ENCODE measurements around the gene SPR.

Gene SPR

DNA sequence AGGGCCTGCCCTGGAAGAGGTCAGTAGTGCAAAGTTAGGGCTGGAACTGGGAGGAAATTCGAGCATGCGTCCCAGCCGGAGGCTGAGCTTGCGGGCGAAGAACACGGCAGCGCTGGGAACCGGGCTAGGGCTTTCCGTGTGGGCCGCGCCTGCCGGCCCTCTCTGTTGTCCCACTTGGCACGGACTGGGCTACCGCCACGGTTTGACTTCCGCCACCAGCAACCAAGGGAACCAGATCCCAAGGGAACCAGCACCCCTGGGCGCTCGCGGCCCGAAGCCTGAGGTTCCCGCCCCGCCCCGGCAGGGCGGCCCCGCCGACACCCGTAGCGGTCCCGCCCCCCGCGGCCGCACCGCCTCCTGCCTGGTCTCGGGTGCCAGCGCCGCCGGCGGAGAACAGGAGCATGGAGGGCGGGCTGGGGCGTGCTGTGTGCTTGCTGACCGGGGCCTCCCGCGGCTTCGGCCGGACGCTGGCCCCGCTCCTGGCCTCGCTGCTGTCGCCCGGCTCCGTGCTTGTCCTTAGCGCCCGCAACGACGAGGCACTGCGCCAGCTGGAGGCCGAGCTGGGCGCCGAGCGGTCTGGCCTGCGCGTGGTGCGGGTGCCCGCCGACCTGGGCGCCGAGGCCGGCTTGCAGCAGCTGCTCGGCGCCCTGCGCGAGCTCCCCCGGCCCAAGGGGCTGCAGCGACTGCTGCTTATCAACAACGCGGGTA is at the start of gene SPR:
Gene SPR, plus strand, starts transcription at position 377 of the 708 bp plus-strand sequence. Its CDS starts 25 bp downstream, at position 402.
- DNase-seq (ENCODE audit: low read depth in 1 of 2, low spot score in 1 of 2) = peak; percentile 37 to 53

DNA sequence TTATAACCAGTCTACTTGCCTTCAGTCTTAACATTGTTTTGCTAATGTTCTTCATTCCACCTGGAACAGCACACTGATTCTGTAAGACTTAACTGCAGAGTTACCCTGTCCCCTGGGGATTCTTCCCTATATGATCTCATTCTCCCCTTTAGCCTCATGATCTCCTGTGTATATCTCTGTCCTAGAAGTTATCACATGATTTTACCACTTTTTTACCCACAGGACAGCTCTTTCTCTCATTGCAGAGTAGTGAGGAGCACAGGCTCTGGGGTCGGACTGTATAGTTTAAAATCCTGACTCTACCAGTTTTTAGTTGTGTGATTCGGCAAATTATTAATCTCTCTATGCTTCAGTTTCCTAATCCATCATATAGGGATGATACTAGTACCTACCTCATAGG is 47.1 kb upstream of the SPR start:
- no peak for DNase-seq (ENCODE audit: low read depth in 1 of 2, low spot score in 1 of 2)

DNA sequence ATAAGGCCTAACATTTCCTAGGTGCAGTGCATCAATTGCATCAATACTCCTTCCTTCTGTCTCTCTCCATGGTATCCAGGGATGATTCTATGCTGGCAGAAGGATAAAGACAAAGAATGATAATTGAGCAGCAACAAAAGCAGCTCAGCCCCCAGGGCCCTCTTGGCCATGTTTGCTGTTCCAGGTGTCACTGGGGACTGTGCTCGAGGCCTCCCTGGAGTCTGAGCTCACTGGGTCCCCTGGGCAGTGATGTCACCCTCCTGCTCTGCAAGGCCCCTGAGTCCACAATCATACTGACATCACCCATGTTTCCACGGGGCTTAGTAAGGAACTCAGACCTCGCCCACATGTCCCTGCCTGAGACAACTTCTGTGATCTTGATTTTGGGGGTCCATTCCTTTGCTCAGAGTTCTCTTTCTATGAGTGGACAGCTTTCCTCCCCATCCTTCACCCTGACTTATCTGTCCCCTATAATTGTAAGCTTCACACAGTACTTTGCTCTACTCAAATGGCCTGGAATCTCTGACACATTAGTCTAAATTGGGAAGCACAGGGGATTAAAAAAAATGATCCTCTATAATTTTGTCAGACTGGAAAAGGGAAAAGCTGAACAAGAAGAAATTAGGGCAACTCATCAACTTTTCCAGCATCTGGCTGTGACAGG is 45.6 kb upstream of the SPR start:
- DNase-seq (ENCODE audit: low read depth in 1 of 2, low spot score in 1 of 2) = no peak

DNA sequence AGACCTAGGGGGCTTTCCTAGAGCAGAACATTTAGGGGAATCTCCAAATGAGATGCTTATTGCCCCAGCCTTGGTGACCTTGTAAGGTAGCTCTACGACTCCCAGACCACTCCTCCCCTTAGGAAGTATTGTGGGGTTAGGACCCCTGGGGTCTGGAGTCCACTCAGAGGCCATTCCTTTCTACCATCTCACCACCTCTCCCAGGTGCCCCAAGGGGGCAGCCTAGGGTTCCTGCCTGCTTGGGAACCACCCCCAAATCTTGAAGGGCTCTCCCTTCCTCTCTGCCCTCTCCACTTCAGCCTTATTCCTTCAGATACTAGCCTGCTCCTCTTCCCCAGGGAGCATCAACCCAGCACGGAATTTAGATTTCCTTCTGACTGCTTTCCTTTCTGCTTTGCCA is 43.9 kb upstream of the SPR start:
- no peak for DNase-seq (ENCODE audit: low read depth in 1 of 2, low spot score in 1 of 2)

DNA sequence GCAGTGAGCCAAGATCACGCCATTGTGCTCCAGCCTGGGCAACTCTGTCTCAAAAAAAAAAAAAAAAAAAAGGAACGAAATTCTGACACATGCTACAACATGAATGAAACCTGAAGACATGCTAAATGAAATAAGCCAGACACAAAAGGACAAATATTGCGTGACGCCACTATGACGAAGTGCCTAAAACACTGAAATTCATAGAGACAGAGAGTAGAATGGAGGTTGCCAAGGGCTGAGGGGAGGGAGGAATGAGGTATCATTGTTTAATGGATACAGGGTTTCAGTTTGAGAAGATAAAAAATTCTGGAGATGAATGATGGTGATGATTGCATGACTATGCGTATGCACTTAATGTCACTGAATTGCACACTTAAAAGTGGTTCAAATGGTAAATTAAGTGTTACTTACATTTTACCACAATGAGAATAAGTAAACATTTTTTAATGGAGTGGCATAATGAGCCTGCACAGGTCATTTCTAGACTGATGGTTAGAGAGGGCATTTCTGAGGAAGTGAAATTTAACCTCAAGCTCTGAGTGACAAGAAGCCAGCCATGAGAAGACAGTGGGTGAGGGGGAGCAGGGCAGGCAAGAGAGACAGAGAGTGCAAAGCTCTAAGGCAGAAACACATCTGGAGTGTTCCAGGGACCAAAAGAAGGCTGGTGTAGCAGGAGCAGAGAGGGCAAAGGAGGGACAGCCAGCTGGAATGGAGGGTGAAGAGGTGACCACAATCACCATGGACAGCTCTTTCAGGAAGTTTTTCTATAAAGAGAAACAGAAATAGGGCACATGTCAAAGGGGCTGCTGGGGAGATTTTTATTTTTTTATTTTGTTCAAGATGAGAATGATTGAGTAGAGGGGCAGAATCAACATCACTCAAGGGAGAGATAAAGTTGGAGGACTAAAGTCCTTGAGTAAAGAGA is 40.8 kb upstream of the SPR start:
- DNase-seq (ENCODE audit: low read depth in 1 of 2, low spot score in 1 of 2) = no peak

DNA sequence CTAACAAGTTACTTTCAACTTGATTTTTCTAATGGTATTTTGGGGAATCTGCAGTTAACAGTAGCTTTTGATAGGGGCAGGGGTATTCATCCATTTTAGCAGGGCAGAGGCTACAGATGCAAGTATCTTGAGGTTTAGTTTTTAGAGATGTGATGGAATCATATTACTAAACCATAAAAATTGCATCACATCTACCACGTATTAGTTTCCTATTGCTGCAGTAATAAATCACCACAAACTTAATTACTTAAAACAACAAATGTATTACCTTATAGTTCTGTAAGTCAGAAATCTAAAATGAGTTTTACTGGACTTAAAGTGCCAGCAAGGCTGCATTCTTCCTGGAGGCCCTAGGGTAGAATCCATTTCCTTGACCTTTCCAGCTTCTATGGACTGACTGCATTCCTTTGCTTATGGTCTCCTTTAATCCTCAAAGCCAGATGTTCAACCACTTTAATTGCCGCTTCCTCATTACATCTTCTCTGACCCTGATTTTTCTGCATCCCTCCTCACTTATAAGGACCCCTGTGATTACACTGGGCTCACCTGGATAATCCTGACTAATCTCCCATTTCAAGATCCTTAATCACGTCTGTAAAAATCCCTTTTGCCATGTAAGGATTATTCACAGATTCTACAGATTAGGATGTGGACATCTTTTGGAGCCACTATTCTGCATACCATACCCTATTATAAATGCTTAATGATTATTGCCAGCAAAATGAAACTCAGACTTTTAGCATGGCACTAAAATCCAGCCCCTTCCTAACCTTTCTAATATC is 39.5 kb upstream of the SPR start:
- no peak for DNase-seq (ENCODE audit: low read depth in 1 of 2, low spot score in 1 of 2)

DNA sequence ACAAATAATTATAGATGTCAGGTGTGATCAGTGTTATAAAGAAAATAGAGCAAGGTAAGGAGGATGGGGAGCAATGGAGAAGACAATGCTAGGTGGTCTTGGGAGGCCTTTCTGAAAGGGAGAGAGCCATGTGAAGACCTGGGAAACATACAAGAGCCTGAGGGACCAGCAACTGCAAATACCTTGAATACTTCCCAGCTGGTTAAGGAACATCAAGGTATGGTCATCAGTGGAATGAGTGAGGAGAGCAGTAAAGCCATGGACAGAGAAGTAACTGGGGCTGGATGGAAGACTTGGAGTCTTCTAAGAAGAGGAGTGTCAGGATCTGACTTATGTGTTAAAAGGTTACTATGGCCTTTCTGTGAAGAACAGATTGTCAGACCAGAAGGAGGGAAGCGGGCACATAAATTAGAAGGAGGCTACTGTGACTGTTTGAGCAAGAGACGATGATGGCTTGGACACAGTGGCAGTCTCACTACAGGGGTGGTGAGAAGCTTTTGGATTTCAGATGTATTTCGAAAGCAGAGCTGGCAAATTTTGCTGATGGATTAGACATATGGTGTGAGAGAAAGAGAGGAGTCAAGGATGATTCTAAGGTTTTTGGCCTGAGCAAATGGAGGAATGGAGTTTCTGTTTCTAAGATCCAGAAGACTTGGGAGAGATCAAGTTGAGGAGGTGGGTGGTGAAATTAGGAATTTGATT is 38.6 kb upstream of the SPR start:
- DNase-seq (ENCODE audit: low read depth in 1 of 2, low spot score in 1 of 2) = no peak

DNA sequence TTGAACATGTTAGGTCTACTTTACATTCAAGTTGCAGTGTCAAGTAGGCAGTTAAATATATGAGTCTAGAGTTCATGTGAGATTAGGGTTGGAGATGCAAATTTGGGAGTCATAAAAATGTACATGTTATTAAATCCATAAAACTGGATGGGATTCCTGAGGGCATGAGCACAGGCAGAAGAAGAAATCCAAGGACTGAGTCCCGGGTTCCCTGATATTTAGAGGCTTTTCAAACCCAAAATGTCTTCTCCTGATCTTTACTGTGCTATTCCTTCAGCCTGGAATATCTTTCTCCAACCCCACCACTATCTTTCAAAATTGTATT is 38.1 kb upstream of the SPR start:
- no peak for DNase-seq (ENCODE audit: low read depth in 1 of 2, low spot score in 1 of 2)

DNA sequence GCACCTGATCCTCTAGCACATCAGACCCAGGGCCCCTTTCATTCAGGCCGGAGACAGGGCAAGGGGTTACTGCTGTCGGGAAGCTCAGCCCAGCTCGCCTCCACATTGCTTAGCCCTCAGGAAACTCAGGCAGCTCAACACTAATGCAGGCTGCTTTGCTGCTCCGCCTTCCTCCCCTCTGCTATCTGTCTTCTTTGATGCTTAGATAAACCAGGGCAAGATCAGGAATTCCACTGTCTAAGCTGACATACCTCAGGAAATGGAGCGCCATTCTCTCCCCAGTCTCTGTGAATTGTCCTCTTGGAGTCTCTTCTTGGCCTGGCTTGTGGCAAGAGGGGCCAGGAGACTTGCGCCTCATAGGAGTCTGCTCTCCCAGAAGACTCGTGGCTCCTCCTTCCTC is 35.9 kb upstream of the SPR start:
- DNase-seq (ENCODE audit: low read depth in 1 of 2, low spot score in 1 of 2) = no peak

DNA sequence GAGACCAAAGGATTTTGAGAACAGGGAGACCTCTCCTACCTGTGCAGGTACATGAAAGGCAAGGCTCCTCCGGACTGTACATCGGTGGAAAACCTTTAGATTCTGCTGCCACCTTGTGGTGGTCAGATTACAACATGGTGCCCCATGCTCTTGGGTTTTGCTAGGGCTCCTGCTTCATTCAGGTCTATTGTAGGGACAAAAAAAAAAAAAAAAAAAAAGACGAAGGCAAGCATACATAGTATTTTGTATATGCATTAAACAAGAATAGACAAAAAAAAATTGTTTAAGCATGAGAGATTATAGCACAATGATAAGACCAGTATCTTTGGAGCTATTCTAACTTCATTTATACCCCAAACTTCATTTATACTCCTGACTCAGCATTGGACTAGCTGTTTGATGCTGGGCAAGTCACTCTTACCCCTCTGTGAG is 27.4 kb upstream of the SPR start:
- peak; percentile 11 to 51 for DNase-seq (ENCODE audit: low read depth in 1 of 2, low spot score in 1 of 2)

DNA sequence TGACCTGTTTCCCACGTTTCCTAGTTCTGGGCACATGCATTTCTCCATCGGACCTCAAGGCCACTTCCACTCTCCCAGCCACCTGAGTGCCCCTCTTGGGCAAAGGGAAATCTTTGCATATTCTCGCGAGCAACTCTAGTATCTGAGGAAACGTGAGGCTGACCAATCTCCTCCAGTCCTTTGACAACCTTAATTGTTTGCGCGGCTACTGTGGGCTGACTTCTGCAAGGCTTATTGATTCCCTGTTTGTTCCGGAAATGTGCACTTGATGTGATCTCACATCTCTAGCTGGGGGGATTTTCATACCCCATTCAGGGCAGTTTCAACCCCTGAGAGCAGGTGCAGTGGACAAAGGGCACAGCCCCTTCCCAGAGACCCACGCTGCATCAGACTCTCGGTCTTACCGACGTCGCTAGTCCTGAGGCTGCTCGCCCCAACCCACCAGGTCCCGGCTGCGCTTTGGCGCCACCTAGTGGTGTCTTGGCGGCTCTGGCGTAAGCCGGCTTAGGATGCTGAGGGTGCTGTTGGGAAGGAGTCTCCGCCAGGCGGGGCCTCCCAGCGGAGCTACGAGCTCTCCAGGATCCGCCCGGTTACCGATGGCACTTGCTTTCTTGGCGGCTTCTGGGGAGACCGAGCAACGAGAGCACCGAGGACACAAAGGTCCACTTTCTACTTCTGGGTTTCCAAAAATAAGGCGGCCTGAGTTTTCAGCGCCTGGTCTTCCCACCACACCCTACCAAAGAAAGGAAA is 24.8 kb upstream of the SPR start:
- peak; percentile 73 to 82 for DNase-seq (ENCODE audit: low read depth in 1 of 2, low spot score in 1 of 2)

DNA sequence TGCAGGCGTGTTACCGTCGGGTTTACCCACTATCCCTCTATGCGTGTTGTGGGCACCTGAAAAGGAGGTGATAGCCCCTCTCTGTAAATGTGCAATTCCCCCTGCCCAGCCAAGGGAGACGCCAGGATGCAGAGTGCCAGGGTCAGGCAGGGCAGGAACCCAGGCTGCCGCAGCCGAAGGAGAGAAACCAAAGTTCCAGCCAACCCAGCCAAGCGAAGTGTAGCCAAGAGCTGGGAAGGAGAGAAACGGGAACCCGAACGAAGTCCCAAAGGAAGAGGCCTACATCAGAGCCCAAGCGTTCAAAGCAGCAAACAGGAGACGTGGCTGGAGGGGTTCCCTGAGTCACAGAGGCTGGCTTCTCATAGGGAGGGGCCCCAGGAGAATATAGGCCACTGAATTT is 24.2 kb upstream of the SPR start:
- no peak for DNase-seq (ENCODE audit: low read depth in 1 of 2, low spot score in 1 of 2)

DNA sequence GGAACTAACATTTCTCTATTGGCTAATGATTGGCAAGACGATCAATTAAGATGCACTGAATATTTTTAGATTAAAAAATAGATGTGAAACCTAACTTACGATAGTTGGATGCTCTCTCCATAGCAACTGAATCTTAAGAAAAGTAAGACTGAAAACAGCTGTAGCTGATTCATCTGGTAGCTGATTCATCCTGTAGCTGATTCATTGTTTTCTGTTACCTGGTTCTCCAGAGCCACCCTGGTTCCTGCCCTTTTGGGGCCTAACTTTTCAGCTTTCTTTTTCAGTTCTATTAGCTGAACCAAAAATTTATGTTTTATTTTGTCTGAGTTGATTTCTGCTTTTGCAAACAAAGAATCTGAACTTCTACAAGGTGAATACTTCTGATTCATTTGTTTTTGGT is 22.7 kb upstream of the SPR start:
- DNase-seq (ENCODE audit: low read depth in 1 of 2, low spot score in 1 of 2) = peak in 1 of 2 donors; percentile 46

DNA sequence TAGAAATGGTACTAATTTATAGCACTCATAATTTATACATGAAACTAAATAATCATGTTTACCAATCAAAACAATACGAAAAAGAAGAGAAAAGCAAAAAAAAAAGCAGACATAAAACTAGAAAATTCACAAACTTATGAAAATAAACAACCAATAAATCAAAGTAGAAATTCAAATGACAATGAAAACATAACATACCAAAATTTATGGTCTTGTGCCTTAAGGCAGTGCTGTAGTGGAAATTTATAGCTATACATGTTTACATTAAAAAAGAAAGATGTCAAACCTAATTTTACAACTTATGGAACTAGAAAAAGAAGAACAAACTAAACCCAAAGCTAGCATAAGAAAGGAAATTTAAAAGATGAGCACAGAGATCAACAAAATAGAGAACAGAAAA is 16.1 kb upstream of the SPR start:
- no peak for DNase-seq (ENCODE audit: low read depth in 1 of 2, low spot score in 1 of 2)

DNA sequence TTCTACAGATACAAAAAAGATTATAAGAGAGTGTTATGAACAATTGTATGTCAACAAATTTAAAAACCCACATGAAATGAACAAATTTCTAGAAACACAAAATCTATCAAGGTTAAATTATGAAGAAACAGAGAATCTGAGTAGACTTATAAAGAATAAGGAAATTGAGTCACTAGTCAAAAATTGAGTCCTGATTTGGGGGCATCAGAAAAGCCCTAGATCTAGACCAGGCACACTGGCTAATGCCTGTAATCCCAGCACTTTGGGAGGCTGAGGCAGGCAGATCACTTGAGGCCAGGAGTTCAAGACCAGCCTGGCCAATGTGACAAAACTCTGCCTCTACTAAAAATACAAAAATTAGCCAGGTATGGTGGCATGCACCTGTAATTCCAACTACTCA is 15.3 kb upstream of the SPR start:
- DNase-seq (ENCODE audit: low read depth in 1 of 2, low spot score in 1 of 2) = no peak

DNA sequence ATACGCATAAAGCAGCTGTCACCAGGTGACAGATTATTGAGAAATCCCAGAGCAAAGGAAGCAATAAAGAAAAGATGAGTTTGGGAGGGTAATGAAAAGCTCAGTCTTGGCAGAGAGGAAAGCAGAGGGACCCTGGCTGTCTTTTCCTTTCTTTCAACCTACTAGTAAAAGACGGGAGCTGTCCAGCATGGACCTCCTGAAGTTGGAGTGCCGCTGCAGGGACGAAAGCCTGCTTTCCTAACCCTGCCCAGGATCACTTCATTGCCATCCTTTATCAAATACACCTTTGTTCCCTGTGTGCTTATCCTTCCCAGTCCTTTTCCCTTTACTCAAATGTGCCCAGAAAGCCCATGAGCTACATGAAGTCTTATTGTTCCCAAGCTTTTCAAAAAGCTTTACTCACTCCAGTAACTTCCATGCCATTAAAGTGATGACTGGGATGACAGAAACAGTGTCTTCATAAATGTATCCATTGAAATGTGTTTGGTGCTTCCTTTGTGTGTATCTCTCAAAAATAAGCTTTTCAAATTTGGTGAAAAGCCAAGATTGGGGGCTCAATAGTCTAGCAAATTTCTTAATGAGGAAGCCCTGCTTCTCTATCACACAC is 3.7 kb upstream of the SPR start:
- DNase-seq (ENCODE audit: low read depth in 1 of 2, low spot score in 1 of 2) = no peak

DNA sequence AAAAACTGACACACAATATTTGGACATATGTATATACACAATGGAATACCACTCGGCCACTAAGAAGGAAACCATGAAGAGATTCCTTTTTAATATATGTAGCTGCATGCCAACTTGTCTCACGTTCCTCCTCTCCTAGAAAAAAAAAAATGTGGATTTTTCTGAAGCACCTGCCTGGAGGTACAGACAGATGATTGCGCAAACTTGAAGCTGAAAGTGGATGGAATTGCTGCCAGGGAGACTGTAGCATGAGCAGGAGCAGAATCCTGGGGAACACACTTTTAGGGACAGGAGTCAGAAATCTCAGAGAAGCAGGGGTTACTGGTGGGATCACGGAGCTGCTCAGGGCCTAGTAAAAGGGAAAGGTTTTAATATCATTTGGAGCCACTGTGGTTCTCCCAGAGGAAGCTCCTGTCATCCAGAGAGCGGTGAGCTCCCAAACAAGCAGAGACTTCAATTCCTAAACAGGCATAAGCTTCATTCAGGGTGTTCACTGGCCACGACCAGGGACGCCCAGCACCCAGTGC is 640 bp upstream of the SPR start:
- DNase-seq (ENCODE audit: low read depth in 1 of 2, low spot score in 1 of 2) = no peak

DNA sequence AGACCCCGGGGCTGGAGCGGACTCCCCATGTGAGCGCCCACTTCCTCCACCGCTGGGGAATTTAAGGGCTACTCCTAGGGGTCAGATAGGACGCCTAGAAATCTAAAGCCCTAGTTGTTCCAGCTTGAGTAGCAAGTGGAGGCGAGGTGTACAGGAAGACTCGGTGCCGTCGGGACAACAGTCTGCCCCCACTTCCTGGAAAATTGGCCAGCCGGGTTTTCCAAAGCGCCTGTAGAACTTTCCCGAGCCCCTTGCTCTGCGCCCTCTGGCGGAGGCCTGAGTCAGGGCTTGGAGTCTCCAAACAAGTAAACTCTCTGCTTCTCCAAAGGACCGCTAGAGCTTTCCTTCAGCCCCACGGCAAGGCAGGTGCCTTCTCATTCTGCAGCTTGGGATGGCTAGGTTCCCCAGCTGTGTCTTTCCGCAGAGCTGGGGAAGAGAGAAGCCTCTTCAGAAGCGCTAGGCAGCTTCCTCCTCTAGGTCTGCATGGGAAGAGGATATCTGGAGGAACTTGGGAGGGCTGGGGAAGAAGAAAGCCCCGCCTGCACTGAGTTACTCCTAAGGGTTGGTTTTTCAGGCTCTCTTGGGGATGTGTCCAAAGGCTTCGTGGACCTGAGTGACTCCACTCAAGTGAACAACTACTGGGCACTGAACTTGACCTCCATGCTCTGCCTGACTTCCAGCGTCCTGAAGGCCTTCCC is 681 bp downstream of the SPR start:
- DNase-seq (ENCODE audit: low read depth in 1 of 2, low spot score in 1 of 2) = peak; percentile 24 to 49
